ENCODE measurements around the gene MCC. TPM values are rescaled to one million over a fixed set of nuclear protein-coding genes. Genes with fewer than 3 reads are reported as not detected.

MCC gene
- total RNA-seq, 4 donors from 2014 or later: 5.1 to 22.3 (median 13.0) TPM

DNA sequence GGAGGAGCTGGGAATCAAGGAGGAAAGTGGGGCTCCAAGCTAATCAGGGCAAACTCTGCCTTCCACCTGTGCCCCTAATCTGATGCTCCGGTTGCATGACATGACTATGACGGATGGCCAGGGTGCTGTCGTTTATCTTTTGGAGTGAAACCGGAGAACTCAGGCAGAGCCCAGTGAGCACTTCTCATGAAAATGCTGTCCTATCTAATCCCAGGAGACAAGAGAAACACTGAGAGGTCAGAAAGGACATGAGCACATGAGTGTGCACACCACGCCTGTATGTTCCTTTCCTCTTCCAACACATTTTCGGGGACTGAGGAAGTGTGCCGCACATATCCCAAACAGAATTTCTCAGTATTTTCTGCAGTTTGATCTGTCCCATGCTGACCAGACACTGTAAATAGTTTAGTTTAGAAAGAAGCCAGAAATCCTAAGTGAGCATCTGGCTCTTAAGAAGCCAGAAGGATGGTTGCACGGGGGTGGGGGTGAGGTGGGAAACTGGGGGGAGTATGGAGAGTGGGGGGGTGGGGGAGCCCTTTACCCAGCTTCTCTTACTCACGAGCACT is 270.6 kb downstream of the MCC start:
- intact Hi-C loops (cut with DNase I): loop anchor here (10.0 kb wide), 1 partner anchor 67 kb away; no protein-coding TSS in a partner anchor
- H3K9me3 ChIP-seq: no peaks in the 10 kb centered on the region
- WGBS, 2 donors: 76 to 77% methylated on average over 9 of the region's 9 CpGs
- TF ChIP-seq POLR2A (IDR thresholded peaks at IDR 0.05): no peak
- TF ChIP-seq, protein P1, sequence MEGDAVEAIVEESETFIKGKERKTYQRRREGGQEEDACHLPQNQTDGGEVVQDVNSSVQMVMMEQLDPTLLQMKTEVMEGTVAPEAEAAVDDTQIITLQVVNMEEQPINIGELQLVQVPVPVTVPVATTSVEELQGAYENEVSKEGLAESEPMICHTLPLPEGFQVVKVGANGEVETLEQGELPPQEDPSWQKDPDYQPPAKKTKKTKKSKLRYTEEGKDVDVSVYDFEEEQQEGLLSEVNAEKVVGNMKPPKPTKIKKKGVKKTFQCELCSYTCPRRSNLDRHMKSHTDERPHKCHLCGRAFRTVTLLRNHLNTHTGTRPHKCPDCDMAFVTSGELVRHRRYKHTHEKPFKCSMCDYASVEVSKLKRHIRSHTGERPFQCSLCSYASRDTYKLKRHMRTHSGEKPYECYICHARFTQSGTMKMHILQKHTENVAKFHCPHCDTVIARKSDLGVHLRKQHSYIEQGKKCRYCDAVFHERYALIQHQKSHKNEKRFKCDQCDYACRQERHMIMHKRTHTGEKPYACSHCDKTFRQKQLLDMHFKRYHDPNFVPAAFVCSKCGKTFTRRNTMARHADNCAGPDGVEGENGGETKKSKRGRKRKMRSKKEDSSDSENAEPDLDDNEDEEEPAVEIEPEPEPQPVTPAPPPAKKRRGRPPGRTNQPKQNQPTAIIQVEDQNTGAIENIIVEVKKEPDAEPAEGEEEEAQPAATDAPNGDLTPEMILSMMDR (IDR thresholded peaks at IDR 0.05): no peak
- H3K27me3 ChIP-seq: no peaks in the 10 kb centered on the region
- DNase-seq: no peak
- no peaks in the 10 kb centered on the region for H3K36me3 ChIP-seq
- H3K27ac ChIP-seq: no peak overlapping the region
- H3K4me3 ChIP-seq (replicated peaks in 1 of 3): no peak overlapping the region
- H3K4me1 ChIP-seq: no peaks in the 10 kb centered on the region

DNA sequence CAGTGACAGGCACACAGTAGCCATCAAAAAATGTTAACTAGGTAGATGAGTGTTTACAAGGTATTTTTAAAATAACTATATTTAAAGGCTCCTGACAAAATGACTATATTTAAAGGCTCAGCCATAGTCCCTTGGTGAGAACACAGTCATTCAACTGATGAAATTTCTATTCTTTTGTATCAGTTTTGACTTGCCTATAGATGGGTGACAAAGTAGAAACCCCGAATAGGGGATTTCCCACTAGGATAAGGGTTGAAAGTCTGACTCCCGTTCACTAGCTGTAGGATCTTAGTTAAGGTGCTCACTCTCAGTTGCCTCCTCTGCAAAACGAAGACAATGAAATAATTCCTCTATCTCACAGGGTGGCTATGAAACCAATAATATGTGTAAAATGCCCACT is 271.7 kb downstream of the MCC start:
- no peak overlapping the region for H3K4me3 ChIP-seq (replicated peaks in 1 of 3)
- H3K9me3 ChIP-seq: no peaks in the 10 kb centered on the region
- WGBS, 2 donors: 90 to 92% methylated on average over 3 of the region's 3 CpGs
- DNase-seq: no peak
- no peak overlapping the region for H3K27ac ChIP-seq
- H3K4me1 ChIP-seq: no peaks in the 10 kb centered on the region
- no peaks in the 10 kb centered on the region for H3K27me3 ChIP-seq
- TF ChIP-seq POLR2A (IDR thresholded peaks at IDR 0.05): no peak
- TF ChIP-seq, protein P1 (IDR thresholded peaks at IDR 0.05): no peak
- no peaks in the 10 kb centered on the region for H3K36me3 ChIP-seq
- intact Hi-C loops (cut with DNase I): loop anchor here (10.0 kb wide), 1 partner anchor 68 kb away; no protein-coding TSS in a partner anchor

DNA sequence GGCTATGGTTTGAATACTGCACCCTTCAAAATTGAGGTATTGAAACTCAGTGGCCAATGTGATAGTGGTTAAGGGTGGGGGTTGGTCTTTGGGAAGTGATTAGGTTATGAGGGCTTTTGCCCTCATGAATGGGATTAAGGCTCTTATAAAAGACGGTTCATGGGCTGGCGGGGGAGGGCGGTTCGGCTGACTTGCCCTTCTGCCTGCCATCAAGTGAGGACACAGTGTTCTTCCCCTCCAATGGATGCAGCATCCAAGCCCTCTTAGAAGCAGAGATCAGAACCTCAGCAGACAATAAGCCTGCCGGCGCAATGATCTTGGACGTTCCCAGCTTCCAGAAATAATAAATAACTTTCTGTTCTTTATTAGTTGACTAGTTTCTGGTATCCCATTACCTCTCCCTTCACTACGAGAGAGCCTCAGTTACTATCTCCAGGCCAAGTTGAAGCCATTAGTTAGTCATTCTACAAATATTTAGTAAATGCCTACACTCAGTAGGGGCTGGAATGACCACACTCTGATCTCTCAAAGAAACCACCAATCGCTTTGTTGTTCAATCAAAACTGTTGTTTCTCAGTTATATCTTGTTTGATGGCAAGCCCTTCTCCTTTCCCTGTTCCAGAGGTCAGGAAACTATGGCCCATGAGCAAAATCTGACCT is 272.7 kb downstream of the MCC start:
- no peak for DNase-seq
- no peaks in the 10 kb centered on the region for H3K27me3 ChIP-seq
- no peak overlapping the region for H3K27ac ChIP-seq
- no peak overlapping the region for H3K4me3 ChIP-seq (replicated peaks in 1 of 3)
- intact Hi-C loops (cut with DNase I): loop anchor here (10.0 kb wide), 1 partner anchor 69 kb away; no protein-coding TSS in a partner anchor
- WGBS, 2 donors: 95 to 96% methylated on average over 9 of the region's 9 CpGs
- TF ChIP-seq, protein P1 (IDR thresholded peaks at IDR 0.05): no peak
- no peak for TF ChIP-seq POLR2A (IDR thresholded peaks at IDR 0.05)
- no peaks in the 10 kb centered on the region for H3K36me3 ChIP-seq
- no peaks in the 10 kb centered on the region for H3K9me3 ChIP-seq
- H3K4me1 ChIP-seq: no peaks in the 10 kb centered on the region

DNA sequence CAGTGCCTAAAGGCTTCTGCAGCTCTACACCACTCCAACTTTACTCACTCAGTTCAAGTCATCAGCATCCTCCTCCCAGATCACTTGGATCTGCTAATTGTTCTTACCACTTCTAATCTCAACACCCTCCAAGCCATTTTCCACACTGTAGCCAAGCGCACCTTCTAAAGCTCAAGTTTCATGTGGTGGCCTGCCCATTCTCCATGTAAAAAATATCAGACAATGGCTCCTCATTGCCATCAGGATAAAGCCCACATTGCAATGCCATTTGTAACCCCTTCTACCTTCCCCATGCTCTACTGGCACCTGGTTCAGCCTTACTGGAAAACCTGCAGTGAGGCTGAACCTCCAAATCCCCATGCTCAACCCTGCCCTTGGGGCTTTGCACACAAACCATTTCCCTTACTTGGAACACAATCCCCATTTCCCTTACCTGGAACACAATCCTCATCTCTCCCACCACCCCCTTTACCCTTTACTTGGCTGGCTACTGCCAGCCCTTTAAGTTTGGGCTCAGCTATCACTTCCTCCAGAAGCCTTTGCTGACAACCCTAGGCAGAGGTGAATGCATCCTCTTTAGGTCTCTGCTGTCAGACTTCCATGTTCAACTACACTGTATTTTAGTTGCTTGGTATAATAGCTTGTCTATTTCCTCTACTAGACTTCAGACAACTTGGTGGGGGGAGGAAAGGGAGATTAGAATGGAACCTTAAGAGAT is 273.5 kb downstream of the MCC start:
- 50 to 97% methylated on average over 1 of the region's 1 CpG for WGBS, 2 donors
- Histone ChIP-seq H3K4me1 (no peaks in the 10 kb centered on the region), H3K9me3 (no peaks in the 10 kb centered on the region), H3K27ac (no peak overlapping the region), H3K27me3 (no peaks in the 10 kb centered on the region), H3K36me3 (no peaks in the 10 kb centered on the region), H3K4me3 (replicated peaks in 1 of 3) (no peak overlapping the region)
- TF ChIP-seq, protein P1 (IDR thresholded peaks at IDR 0.05): no peak
- no peak for TF ChIP-seq POLR2A (IDR thresholded peaks at IDR 0.05)
- intact Hi-C loops (cut with DNase I): loop anchor here (10.0 kb wide), 1 partner anchor 70 kb away; no protein-coding TSS in a partner anchor
- DNase-seq: no peak

Measured in thyroid gland (tissue), 4 donors.